DOHH2 (cell line): Measurements from ENCODE around the gene FCGR2B.

ENCODE experiments used
- EZH2phosphoT487 ChIP-seq: fragments of 200-600 bp; sonication (generic); IDR thresholded peaks from 2 replicates; pipeline ENCODE4 v1.6.1; 2017; ENCODE audit warnings: borderline replicate concordance, mild to moderate bottlenecking, antibody characterized with exemption, low read length, moderate library complexity, mixed read lengths
- TF ChIP-seq, protein P1 (sequence below): fragments of 200-600 bp; sonication (generic); IDR thresholded peaks from one replicate; pipeline ENCODE4 v1.5.1; 2014; ENCODE audit warnings: antibody characterized with exemption, mild to moderate bottlenecking, low read depth, low read length; ENCODE audit not compliant: poor library complexity, severe bottlenecking

DNA sequence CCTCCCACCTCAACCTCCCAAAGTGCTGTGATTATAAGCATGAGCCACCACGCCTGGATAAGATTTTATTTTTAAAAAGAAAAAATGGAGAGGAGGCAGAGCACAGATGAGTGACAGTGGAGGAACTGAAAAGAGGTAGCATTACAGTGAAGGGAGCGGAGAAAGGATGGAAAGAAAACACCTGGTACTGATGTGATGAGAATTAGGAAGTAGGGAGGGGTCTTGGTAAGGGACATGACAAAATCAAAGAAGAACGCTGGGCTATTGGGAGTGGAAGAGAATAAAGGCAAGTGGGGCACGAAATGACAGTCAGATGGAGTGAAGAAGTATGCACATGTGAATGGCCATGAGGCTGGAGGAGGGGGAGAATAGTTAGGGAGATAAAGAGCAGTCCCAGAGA, 46.4 kb downstream of the FCGR2B start:
- TF ChIP-seq, protein P1, sequence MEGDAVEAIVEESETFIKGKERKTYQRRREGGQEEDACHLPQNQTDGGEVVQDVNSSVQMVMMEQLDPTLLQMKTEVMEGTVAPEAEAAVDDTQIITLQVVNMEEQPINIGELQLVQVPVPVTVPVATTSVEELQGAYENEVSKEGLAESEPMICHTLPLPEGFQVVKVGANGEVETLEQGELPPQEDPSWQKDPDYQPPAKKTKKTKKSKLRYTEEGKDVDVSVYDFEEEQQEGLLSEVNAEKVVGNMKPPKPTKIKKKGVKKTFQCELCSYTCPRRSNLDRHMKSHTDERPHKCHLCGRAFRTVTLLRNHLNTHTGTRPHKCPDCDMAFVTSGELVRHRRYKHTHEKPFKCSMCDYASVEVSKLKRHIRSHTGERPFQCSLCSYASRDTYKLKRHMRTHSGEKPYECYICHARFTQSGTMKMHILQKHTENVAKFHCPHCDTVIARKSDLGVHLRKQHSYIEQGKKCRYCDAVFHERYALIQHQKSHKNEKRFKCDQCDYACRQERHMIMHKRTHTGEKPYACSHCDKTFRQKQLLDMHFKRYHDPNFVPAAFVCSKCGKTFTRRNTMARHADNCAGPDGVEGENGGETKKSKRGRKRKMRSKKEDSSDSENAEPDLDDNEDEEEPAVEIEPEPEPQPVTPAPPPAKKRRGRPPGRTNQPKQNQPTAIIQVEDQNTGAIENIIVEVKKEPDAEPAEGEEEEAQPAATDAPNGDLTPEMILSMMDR, result no peak
- TF ChIP-seq EZH2phosphoT487, result no peak
